GDM1 (cell line): ENCODE results near the gene TBCD.

ENCODE experiments used
- DNase-seq: peaks from one replicate; lab custom pipeline; 2025; lab: John Stamatoyannopoulos, UW

The TBCD gene

GRCh38 chr17:82810644-82811430 is 59.0 kb downstream of the TBCD start:
- no peak for DNase-seq

- DNase-seq, result no peak
These were observed 60.2 kb downstream of the TBCD start for GRCh38 chr17:82812058-82812457.

- DNase-seq, result no peak
These were observed 60.7 kb downstream of the TBCD start for GRCh38 chr17:82812601-82813000.

GRCh38 chr17:82813299-82814051 is 61.6 kb downstream of the TBCD start:
- DNase-seq, result no peak

- no peak for DNase-seq
These were observed 63.0 kb downstream of the TBCD start for GRCh38 chr17:82814834-82815233.

GRCh38 chr17:82815354-82815753 is 63.5 kb downstream of the TBCD start:
- no peak for DNase-seq

- no peak for DNase-seq
These were observed 64.0 kb downstream of the TBCD start for GRCh38 chr17:82815790-82816305.

GRCh38 chr17:82816358-82816757 is 64.5 kb downstream of the TBCD start:
- DNase-seq, result no peak

- no peak for DNase-seq
These were observed 66.1 kb downstream of the TBCD start for GRCh38 chr17:82817947-82818346.

GRCh38 chr17:82820278-82821251 is 68.7 kb downstream of the TBCD start:
- DNase-seq, result no peak

- DNase-seq, result no peak
These were observed 69.7 kb downstream of the TBCD start for GRCh38 chr17:82821554-82821953.

GRCh38 chr17:82822281-82822680 is 70.4 kb downstream of the TBCD start:
- DNase-seq, result no peak

GRCh38 chr17:82823004-82823403 is 71.1 kb downstream of the TBCD start:
- DNase-seq, result no peak

GRCh38 chr17:82825540-82826124 is 73.8 kb downstream of the TBCD start:
- DNase-seq, result no peak

GRCh38 chr17:82826211-82826610 is 74.3 kb downstream of the TBCD start:
- DNase-seq, result no peak

- no peak for DNase-seq
These were observed 75.1 kb downstream of the TBCD start for GRCh38 chr17:82826956-82827355.

- DNase-seq, result no peak
These were observed 77.1 kb downstream of the TBCD start for GRCh38 chr17:82828875-82829487.

- no peak for DNase-seq
These were observed 78.4 kb downstream of the TBCD start for GRCh38 chr17:82830249-82830661.

- DNase-seq, result no peak
These were observed 79.4 kb downstream of the TBCD start for GRCh38 chr17:82831041-82831817.

- DNase-seq, result no peak
These were observed 79.9 kb downstream of the TBCD start for GRCh38 chr17:82831818-82832200.
